ENCODE data around the gene TMPRSS4. TPM values are rescaled to one million over a fixed set of nuclear protein-coding genes. Genes with fewer than 3 reads are reported as not detected.

TMPRSS4 gene
- total RNA-seq, 3 donors from 2014 or later (not counting 1 experiment from before 2014, with no cell fraction given) = not detected

DNA sequence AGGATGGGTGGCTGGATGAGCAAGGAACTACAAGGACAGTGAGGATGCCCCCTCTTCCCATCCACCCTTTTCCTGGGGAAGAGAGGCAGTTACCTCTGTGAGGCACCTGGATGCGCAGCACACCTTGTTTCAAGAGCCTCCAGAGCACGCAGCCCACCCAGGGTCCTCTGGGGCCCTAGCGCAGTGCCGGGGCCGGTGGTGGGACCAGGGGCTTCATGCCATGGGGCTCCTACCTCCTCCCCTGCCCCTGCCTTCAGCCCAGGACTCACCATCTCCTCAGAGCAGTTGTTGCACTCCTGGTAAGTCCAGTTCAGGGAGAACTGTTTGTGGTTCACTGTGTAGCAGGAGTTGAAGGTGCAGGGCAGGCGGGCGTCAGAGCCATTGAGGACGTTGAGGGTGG, 91.4 kb downstream of the TMPRSS4 start:
- Mint-ChIP-seq H3K4me1 (no peaks in the 10 kb centered on the region), H3K9me3 (no peaks in the 10 kb centered on the region), H3K27ac (no peak overlapping the region), H3K27me3 (ENCODE audit: low read depth in 2 of 2) (peaks cover 7 to 17% of the 10 kb centered on the region in 2 donors), H3K4me3 (no peak overlapping the region), H3K36me3 (no peaks in the 10 kb centered on the region)
- Histone ChIP-seq H3K27ac (ENCODE audit: low read length) (no peak overlapping the region), H3K36me3 (ENCODE audit: control insufficient read depth, insufficient read depth, low read length) (no peaks in the 10 kb centered on the region), H3K27me3 (ENCODE audit: control insufficient read depth, insufficient read depth, low read length) (no peaks in the 10 kb centered on the region), H3K9me3 (ENCODE audit: control insufficient read depth, insufficient read depth, low read length) (no peaks in the 10 kb centered on the region), H3K4me1 (ENCODE audit: control insufficient read depth, insufficient read depth, low read length) (peaks cover 7% of the 10 kb centered on the region), H3K4me3 (ENCODE audit: low read length) (no peak overlapping the region)
- DNase-seq = no peak
- TF ChIP-seq, protein P1, sequence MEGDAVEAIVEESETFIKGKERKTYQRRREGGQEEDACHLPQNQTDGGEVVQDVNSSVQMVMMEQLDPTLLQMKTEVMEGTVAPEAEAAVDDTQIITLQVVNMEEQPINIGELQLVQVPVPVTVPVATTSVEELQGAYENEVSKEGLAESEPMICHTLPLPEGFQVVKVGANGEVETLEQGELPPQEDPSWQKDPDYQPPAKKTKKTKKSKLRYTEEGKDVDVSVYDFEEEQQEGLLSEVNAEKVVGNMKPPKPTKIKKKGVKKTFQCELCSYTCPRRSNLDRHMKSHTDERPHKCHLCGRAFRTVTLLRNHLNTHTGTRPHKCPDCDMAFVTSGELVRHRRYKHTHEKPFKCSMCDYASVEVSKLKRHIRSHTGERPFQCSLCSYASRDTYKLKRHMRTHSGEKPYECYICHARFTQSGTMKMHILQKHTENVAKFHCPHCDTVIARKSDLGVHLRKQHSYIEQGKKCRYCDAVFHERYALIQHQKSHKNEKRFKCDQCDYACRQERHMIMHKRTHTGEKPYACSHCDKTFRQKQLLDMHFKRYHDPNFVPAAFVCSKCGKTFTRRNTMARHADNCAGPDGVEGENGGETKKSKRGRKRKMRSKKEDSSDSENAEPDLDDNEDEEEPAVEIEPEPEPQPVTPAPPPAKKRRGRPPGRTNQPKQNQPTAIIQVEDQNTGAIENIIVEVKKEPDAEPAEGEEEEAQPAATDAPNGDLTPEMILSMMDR (IDR thresholded peaks at IDR 0.05) = no peak
- no peak for ATAC-seq
- 84% methylated on average over 8 of the region's 8 CpGs for WGBS (ENCODE audit: insufficient coverage)
- intact Hi-C loops (cut with micrococcal nuclease) = no loop called here

DNA sequence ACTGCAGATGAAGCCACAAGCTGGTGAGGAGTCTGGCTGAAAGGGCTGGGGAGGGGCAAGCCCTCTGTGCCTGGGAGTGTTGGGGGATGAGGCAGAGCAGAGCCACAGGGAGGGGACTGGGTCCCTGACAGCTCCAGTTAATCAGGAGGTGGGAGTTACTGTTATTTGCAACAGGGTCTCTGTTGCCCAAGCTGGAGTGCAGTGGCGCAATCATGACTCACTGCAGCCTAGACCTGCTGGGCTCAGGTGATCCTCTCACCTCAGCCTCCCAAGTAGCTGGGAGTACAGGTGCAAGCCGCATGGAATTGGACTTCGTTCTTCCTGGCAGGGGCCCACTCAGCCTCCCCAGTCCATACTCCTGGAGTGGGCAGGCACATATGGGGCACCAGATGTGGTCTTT, 91.9 kb downstream of the TMPRSS4 start:
- no peaks in the 10 kb centered on the region for H3K36me3 Mint-ChIP-seq
- intact Hi-C loops (cut with micrococcal nuclease) = no loop called here
- Histone ChIP-seq H3K4me3 (ENCODE audit: low read length) (no peak overlapping the region), H3K27ac (ENCODE audit: low read length) (no peak overlapping the region), H3K27me3 (ENCODE audit: control insufficient read depth, insufficient read depth, low read length) (no peaks in the 10 kb centered on the region), H3K4me1 (ENCODE audit: control insufficient read depth, insufficient read depth, low read length) (peaks cover 7% of the 10 kb centered on the region), H3K36me3 (ENCODE audit: control insufficient read depth, insufficient read depth, low read length) (no peaks in the 10 kb centered on the region), H3K9me3 (ENCODE audit: control insufficient read depth, insufficient read depth, low read length) (no peaks in the 10 kb centered on the region)
- no peak overlapping the region for H3K4me3 Mint-ChIP-seq
- ATAC-seq (no peak), DNase-seq (no peak)
- peaks cover 7 to 15% of the 10 kb centered on the region in 2 donors for H3K27me3 Mint-ChIP-seq (ENCODE audit: low read depth in 2 of 2)
- no peaks in the 10 kb centered on the region for H3K9me3 Mint-ChIP-seq
- 81% methylated on average over 3 of the region's 3 CpGs for WGBS (ENCODE audit: insufficient coverage)
- no peak overlapping the region for H3K27ac Mint-ChIP-seq
- no peaks in the 10 kb centered on the region for H3K4me1 Mint-ChIP-seq
- TF ChIP-seq, protein P1 (IDR thresholded peaks at IDR 0.05) = no peak

DNA sequence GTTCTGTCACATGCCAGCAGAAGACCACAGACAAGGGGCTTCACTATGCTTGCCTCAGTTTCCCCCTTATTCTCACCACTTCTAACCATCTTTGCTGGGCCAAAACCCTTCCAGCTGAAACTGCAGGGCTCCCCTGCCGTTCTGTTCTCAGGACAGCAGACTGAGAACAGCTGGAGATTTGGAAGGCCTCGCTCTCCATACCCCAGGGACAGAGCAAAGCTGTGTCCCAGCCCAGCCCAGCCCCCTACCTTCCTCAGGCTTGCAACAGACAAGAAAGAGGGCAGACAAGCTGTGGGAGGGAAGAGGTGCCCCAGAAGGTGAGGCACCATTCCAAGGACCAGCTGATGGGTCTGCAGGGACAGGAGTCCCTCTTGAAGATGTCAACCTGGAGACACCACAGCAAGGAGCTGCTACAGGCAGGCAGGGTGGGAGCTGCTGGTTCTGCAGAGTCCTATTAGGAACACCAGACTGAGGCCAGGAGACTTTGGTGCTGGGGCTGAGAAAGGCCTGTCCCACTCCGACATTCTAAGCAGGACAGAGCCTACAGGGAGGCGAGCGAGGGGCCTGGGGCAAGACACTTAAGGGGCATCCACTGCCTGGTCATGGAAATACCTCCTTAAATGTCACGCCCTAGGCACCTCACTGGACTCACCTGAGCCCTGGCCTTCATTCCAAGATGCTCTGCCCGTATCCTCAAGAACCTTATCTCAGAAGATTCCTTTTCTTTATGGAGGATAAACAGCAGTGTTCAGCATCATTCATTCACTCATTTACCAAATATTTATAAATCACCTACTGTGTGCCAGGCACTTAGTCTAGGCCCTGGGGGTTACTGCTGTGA, 92.6 kb downstream of the TMPRSS4 start:
- TF ChIP-seq, protein P1 (IDR thresholded peaks at IDR 0.05) = no peak
- ATAC-seq = no peak
- no peaks in the 10 kb centered on the region for H3K36me3 ChIP-seq (ENCODE audit: control insufficient read depth, insufficient read depth, low read length)
- H3K27ac Mint-ChIP-seq = no peak overlapping the region
- H3K27ac ChIP-seq (ENCODE audit: low read length) = no peak overlapping the region
- no peaks in the 10 kb centered on the region for H3K4me1 Mint-ChIP-seq
- H3K27me3 Mint-ChIP-seq (ENCODE audit: low read depth in 2 of 2) = peaks cover 7 to 18% of the 10 kb centered on the region in 2 donors
- no peaks in the 10 kb centered on the region for H3K36me3 Mint-ChIP-seq
- H3K9me3 ChIP-seq (ENCODE audit: control insufficient read depth, insufficient read depth, low read length) = no peaks in the 10 kb centered on the region
- no peak overlapping the region for H3K4me3 ChIP-seq (ENCODE audit: low read length)
- 87% methylated on average over 7 of the region's 7 CpGs for WGBS (ENCODE audit: insufficient coverage)
- intact Hi-C loops (cut with micrococcal nuclease) = loop anchor here (5.0 to 10.0 kb wide), 3 partner anchors 327 to 742 kb away; no protein-coding TSS in a partner anchor
- H3K4me3 Mint-ChIP-seq = no peak overlapping the region
- peaks cover 7% of the 10 kb centered on the region for H3K4me1 ChIP-seq (ENCODE audit: control insufficient read depth, insufficient read depth, low read length)
- no peaks in the 10 kb centered on the region for H3K9me3 Mint-ChIP-seq
- DNase-seq = no peak
- no peaks in the 10 kb centered on the region for H3K27me3 ChIP-seq (ENCODE audit: control insufficient read depth, insufficient read depth, low read length)

All from natural killer cell (primary cell).